HCT116 (cell line): ENCODE results near the gene GNRH2.

Experiments used
- EZH2phosphoT487 ChIP-seq: fragments of 200-600 bp; IDR thresholded peaks from 2 replicates; pipeline ENCODE4 v1.6.1; 2018; ENCODE audit warnings: antibody characterized with exemption, borderline replicate concordance
- POLR2A ChIP-seq: IDR thresholded peaks from 2 replicates; pipeline ENCODE4 v1.7.0; 2011; ENCODE audit warnings: borderline replicate concordance; ENCODE audit not compliant: insufficient read depth, insufficient read length; ENCODE audit errors: extremely low read depth
- RAD21 ChIP-seq: IDR thresholded peaks from 2 replicates; pipeline ENCODE4 v1.6.1; 2012; ENCODE audit warnings: low read depth, mild to moderate bottlenecking
- SP1 ChIP-seq: IDR thresholded peaks from 2 replicates; pipeline ENCODE4 v1.6.1; 2012; ENCODE audit warnings: low read depth
- SRF ChIP-seq: IDR thresholded peaks from 2 replicates; pipeline ENCODE4 v1.6.1; 2012; ENCODE audit warnings: low read depth
- ZNF274 ChIP-seq: fragments of 200-500 bp; sonication (Bioruptor generic); IDR thresholded peaks from 2 replicates; pipeline ENCODE4 v1.6.1; 2014; ENCODE audit warnings: mild to moderate bottlenecking, low read depth, low read length, inconsistent platforms
- TF ChIP-seq, protein P1 (sequence below), 3 experiments: fragments of 200-600 bp in 1 of 3; sonication (generic) in 1 of 3; IDR thresholded peaks in 2 of 3; conservative IDR thresholded peaks in 1 of 3; 2 replicates each; pipeline ENCODE4 v1.5.1; 2012 to 2017; ENCODE audit warnings: low read depth in 2 of 3, low read length in 2 of 3, antibody characterized with exemption in 1 of 3, borderline replicate concordance in 1 of 3, control low read depth in 1 of 3, mild to moderate bottlenecking in 1 of 3, mixed read lengths in 1 of 3, mixed run types in 1 of 3, moderate library complexity in 1 of 3; ENCODE audit not compliant: insufficient read depth in 1 of 3
- TF ChIP-seq, protein P2 (sequence below): IDR thresholded peaks from 2 replicates; pipeline ENCODE4 v1.6.1; 2012
- TF ChIP-seq, protein P3 (sequence below): IDR thresholded peaks from 2 replicates; pipeline ENCODE4 v1.6.1; 2012; ENCODE audit warnings: low read depth

DNA sequence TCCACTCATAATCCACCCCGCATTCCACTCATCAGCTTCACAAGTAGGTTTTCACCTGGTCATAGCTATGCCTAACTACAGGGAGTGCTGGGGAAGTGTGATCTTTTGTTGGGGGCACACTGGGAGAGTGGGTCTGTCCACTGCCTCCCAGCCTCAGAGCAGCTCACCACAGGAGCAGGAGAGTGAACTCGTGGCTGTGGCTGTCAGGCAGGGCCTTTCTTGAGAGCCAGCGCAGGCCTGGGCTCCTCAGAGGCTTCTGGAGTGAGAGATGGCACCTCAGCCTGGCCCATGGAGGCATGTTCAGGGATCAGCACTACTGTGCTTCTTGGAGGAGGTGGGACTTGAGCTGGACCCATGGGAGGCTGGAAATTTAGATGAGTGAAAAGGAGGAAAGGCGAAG, 4.0 kb upstream of the GNRH2 start:
- TF ChIP-seq ZNF274 (no peak), RAD21 (no peak), POLR2A (no peak), SP1 (no peak), SRF (no peak), EZH2phosphoT487 (no peak)
- TF ChIP-seq, protein P1, sequence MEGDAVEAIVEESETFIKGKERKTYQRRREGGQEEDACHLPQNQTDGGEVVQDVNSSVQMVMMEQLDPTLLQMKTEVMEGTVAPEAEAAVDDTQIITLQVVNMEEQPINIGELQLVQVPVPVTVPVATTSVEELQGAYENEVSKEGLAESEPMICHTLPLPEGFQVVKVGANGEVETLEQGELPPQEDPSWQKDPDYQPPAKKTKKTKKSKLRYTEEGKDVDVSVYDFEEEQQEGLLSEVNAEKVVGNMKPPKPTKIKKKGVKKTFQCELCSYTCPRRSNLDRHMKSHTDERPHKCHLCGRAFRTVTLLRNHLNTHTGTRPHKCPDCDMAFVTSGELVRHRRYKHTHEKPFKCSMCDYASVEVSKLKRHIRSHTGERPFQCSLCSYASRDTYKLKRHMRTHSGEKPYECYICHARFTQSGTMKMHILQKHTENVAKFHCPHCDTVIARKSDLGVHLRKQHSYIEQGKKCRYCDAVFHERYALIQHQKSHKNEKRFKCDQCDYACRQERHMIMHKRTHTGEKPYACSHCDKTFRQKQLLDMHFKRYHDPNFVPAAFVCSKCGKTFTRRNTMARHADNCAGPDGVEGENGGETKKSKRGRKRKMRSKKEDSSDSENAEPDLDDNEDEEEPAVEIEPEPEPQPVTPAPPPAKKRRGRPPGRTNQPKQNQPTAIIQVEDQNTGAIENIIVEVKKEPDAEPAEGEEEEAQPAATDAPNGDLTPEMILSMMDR (IDR thresholded peaks at IDR 0.05 in 2 of 3, conservative IDR thresholded peaks at IDR 0.05 in 1 of 3; ENCODE audit: borderline replicate concordance in 1 of 3, insufficient read depth in 1 of 3, low read depth in 2 of 3, low read length in 2 of 3): no peak
- TF ChIP-seq, protein P2, sequence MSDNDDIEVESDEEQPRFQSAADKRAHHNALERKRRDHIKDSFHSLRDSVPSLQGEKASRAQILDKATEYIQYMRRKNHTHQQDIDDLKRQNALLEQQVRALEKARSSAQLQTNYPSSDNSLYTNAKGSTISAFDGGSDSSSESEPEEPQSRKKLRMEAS: no peak
- TF ChIP-seq, protein P3, sequence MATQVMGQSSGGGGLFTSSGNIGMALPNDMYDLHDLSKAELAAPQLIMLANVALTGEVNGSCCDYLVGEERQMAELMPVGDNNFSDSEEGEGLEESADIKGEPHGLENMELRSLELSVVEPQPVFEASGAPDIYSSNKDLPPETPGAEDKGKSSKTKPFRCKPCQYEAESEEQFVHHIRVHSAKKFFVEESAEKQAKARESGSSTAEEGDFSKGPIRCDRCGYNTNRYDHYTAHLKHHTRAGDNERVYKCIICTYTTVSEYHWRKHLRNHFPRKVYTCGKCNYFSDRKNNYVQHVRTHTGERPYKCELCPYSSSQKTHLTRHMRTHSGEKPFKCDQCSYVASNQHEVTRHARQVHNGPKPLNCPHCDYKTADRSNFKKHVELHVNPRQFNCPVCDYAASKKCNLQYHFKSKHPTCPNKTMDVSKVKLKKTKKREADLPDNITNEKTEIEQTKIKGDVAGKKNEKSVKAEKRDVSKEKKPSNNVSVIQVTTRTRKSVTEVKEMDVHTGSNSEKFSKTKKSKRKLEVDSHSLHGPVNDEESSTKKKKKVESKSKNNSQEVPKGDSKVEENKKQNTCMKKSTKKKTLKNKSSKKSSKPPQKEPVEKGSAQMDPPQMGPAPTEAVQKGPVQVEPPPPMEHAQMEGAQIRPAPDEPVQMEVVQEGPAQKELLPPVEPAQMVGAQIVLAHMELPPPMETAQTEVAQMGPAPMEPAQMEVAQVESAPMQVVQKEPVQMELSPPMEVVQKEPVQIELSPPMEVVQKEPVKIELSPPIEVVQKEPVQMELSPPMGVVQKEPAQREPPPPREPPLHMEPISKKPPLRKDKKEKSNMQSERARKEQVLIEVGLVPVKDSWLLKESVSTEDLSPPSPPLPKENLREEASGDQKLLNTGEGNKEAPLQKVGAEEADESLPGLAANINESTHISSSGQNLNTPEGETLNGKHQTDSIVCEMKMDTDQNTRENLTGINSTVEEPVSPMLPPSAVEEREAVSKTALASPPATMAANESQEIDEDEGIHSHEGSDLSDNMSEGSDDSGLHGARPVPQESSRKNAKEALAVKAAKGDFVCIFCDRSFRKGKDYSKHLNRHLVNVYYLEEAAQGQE: no peak
